Stomach smooth muscle (tissue), 2 donors: ENCODE measurements around the gene TMEM106C.

Experiments used
- H3K27ac ChIP-seq: one replicate; pipeline ENCODE4 v1.7.0; 2013; ENCODE audit warnings: mild to moderate bottlenecking, low read length, inconsistent platforms
- H3K27me3 ChIP-seq, 2 donors: one replicate each; pipeline ENCODE4 v1.7.0; 2013; ENCODE audit warnings: low read length in 2 of 2; ENCODE audit not compliant: insufficient read depth in 2 of 2, control insufficient read depth in 1 of 2
- H3K36me3 ChIP-seq, 2 donors: one replicate each; pipeline ENCODE4 v1.7.0; 2013; ENCODE audit warnings: low read length in 2 of 2; ENCODE audit not compliant: control insufficient read depth in 2 of 2, insufficient read depth in 2 of 2
- H3K4me1 ChIP-seq: one replicate; pipeline ENCODE4 v1.7.0; 2013; ENCODE audit warnings: low read length; ENCODE audit not compliant: control insufficient read depth, insufficient read depth
- H3K4me3 ChIP-seq, 2 donors: one replicate each; pipeline ENCODE4 v1.7.0; 2013; ENCODE audit warnings: low read length in 2 of 2
- H3K9ac ChIP-seq, 2 donors: one replicate each; pipeline ENCODE4 v1.7.0; 2013; ENCODE audit warnings: low read length in 2 of 2, mild to moderate bottlenecking in 1 of 2
- H3K9me3 ChIP-seq, 2 donors: one replicate each; pipeline ENCODE4 v1.7.0; 2013; ENCODE audit warnings: low read length in 2 of 2; ENCODE audit not compliant: control insufficient read depth in 2 of 2
- donor health status: healthy.
- donor health status: Pancreatic carcinoma.

Gene TMEM106C, protein sequence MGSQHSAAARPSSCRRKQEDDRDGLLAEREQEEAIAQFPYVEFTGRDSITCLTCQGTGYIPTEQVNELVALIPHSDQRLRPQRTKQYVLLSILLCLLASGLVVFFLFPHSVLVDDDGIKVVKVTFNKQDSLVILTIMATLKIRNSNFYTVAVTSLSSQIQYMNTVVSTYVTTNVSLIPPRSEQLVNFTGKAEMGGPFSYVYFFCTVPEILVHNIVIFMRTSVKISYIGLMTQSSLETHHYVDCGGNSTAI

DNA sequence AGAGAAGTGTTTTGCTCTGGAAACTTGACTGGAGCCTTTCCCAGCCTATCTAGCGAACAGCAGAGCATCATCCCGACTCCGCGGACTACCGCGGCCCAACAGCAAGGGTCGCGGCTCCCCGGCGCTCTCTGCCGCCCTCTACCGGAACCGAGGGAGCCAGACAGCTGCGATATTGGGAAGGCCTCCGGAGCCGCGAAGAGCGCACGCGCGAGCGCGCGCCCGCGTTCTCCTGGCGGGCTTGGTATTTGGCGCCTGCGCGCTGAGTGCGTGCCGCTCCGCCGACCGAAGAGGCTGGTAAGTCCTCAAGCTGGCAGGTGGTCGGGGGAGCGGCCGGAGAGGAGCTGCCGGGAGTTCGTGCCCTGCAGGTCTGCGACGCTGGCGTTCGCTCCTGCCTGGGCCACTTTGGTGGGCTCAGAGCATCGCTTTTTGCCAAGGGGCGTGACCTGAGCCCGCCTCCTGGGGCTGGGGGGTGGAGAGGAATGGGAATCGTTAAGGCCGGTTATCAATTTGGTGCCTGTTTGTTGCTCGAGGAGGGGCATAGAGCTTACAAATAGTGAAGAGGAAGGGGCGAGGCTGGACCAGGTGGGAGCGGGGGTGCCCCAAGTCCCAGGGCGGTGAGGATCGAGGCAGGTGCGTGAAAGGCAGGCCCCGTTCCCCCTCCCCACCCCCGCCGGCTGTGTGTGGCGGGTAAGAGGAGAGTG is at the start of gene TMEM106C:
Gene TMEM106C, plus strand, starts transcription at position 257 of the 701 bp plus-strand sequence. CDS start 641 bp downstream, outside the sequence.
- H3K9ac ChIP-seq = peak within 1 kb of the TSS; percentile 81 to 86
- peaks cover 9 to 20% of the 10 kb centered on the region in 2 donors for H3K36me3 ChIP-seq
- no peaks in the 10 kb centered on the region for H3K27me3 ChIP-seq
- H3K4me1 ChIP-seq = peaks cover 18% of the 10 kb centered on the region
- H3K4me3 ChIP-seq = peak within 1 kb of the TSS; percentile 91 to 96
- no peak within 1 kb of the TSS for H3K27ac ChIP-seq
- no peaks in the 10 kb centered on the region for H3K9me3 ChIP-seq

DNA sequence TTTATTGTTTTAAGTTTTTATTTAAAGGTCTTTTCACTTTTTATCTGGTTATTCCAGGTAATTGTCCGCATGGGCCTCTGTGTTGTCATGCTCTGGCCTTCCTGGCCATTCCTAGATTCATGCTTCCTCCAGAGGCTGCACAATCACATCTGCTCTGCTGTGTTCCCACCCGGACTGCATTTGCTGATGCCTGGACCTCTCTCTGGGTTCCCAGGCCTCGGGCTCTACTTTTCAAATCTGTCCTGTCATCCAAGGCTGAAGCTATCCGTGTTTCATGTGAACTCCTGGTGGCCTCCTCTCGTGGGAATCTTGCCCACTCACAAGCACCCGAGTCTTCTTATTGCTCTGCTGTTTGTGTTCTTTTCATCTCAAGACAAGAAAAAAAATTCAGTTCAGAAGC is 42.5 kb upstream of the TMEM106C start:
- Histone ChIP-seq H3K9ac (no peak overlapping the region), H3K4me1 (no peaks in the 10 kb centered on the region), H3K27ac (no peak overlapping the region), H3K36me3 (no peaks in the 10 kb centered on the region), H3K27me3 (peaks cover 0 to 2% of the 10 kb centered on the region in 2 donors), H3K4me3 (no peak overlapping the region), H3K9me3 (no peaks in the 10 kb centered on the region)

DNA sequence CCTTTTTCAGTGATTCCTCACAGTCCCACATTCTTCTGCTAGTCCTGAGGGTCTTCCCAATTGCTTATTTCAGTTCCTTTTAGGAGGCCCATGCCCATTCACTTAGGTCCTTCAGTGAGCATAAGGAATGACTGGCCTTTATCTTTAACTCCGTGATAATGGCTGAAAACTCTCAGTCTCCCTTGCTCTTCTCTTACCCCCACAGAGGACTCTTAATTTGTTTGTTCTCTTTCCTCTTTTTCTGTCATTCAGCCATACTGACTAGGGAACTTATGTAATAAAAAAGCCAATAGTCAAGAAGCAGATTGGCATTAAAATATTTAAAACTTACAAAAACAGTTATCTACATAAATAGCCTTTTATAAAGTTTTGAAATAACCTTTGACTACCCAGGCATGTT is 41.5 kb upstream of the TMEM106C start:
- peaks cover 0 to 2% of the 10 kb centered on the region in 2 donors for H3K9me3 ChIP-seq
- H3K4me3 ChIP-seq = no peak overlapping the region
- peaks cover 0 to 2% of the 10 kb centered on the region in 2 donors for H3K27me3 ChIP-seq
- no peaks in the 10 kb centered on the region for H3K36me3 ChIP-seq
- no peak overlapping the region for H3K9ac ChIP-seq
- H3K4me1 ChIP-seq = no peaks in the 10 kb centered on the region
- H3K27ac ChIP-seq = no peak overlapping the region

DNA sequence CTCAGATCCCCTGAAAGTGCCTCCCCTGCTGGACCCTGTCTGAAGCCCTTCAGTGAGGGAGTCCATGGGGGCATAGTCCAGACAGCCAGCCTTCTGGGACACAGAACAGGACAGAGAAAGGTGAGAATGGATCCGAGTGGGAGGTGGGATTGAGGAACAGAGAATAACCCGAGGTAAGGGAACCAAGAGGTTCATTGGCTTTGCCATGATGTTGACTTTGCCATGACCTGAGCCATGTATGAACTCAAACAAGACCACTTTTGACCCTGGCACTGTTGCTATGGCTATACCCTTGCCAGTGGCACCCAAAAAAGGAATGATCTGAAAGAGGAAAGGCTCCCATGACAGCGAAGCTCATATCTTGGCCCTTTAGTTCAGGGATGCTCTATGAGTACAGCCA is 36.0 kb upstream of the TMEM106C start:
- Histone ChIP-seq H3K9ac (no peak overlapping the region), H3K4me1 (no peaks in the 10 kb centered on the region), H3K27ac (no peak overlapping the region), H3K27me3 (peaks cover 0 to 2% of the 10 kb centered on the region in 2 donors), H3K36me3 (no peaks in the 10 kb centered on the region), H3K4me3 (no peak overlapping the region), H3K9me3 (peaks cover 0 to 2% of the 10 kb centered on the region in 2 donors)

DNA sequence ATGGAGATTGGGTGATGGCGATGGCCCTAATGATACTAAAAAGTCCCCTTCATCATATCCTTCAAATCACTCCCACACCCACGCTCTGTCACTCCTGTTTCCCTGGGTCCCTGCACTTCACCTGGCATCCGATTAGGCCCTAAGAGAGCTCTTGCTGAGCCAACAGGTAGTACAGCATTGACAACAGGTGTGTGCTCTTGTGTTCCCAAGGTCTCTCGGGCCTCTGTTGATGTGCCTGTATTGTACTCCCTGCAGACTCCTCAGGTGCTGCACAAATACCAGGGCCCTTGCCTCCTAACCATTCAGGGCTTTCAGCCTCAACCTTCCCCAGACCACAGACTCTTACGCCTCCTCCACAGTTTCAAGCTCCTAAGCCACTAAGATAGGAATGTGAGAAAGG is 32.8 kb upstream of the TMEM106C start:
- Histone ChIP-seq H3K36me3 (no peaks in the 10 kb centered on the region), H3K9ac (no peak overlapping the region), H3K4me1 (no peaks in the 10 kb centered on the region), H3K4me3 (no peak overlapping the region), H3K27me3 (peaks cover 0 to under 1% of the 10 kb centered on the region in 2 donors), H3K27ac (no peak overlapping the region), H3K9me3 (peaks cover 0 to 2% of the 10 kb centered on the region in 2 donors)

DNA sequence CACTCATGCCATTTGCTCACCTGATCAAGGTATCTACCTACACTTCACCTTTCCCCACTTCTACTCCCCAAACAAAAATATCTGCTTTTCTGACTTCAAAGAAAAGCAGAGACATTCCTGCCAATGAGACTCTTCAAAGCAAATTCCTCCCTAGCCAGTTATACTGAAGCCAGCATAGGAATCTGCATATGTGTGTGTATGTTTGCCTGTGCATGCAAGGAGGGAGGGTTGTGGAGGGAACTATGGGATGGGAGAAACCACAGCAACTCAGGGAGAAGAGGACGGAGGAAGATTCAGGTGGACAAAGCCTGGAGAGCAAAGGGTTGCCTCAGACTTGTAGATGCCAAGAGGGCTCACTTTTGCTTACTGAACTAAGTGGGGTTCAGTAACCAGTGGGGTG is 32.2 kb upstream of the TMEM106C start:
- Histone ChIP-seq H3K27me3 (no peaks in the 10 kb centered on the region), H3K4me3 (no peak overlapping the region), H3K27ac (no peak overlapping the region), H3K9ac (no peak overlapping the region), H3K36me3 (no peaks in the 10 kb centered on the region), H3K9me3 (peaks cover 0 to under 1% of the 10 kb centered on the region in 2 donors), H3K4me1 (no peaks in the 10 kb centered on the region)

DNA sequence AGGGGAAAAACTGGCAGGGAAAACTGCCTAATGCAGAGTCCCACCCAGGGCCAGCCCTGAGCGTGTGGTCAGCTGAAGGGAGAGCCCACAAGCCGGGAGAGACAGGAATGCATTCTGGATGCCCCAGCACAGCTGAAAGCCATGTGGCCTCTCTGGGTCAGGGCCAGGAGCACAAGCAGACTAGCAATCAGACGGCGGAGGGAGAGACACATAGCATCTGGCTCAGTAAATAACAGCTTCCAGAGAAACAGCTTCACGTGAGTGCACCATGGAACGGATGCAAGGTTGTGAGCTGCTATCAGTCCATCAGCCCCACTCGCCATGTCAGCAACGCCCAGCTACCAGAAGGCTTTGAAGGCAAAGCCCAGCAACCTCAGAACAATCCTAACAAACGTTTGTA is 28.2 kb upstream of the TMEM106C start:
- Histone ChIP-seq H3K36me3 (no peaks in the 10 kb centered on the region), H3K9me3 (no peaks in the 10 kb centered on the region)

DNA sequence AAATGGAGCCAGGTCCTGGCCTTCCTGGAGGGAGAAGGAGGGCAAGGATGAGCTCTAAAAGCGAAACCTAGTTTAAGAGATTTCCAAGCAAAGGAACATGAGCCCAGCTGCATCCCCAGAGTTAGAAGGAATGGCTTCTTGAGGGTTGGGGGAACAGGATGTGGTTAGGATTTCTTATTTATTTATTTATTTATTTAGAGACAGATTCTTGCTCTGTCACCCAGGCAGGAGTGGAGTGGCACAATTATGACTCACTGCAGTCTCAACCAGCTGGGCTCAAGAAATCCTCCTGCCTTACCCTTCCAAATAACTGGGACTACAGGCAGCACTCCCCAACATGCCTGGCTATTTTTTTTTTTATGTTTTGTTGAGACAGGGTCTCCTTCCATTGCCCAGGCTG is 25.3 kb upstream of the TMEM106C start:
- no peaks in the 10 kb centered on the region for H3K4me1 ChIP-seq
- no peaks in the 10 kb centered on the region for H3K36me3 ChIP-seq
- peaks cover 10 to 16% of the 10 kb centered on the region in 2 donors for H3K27me3 ChIP-seq
- H3K9me3 ChIP-seq = no peaks in the 10 kb centered on the region
- H3K4me3 ChIP-seq = no peak overlapping the region
- H3K27ac ChIP-seq = no peak overlapping the region
- no peak overlapping the region for H3K9ac ChIP-seq

More for the DNA sequence above, 28.2 kb upstream of the TMEM106C start:
- Histone ChIP-seq H3K27ac (no peak overlapping the region), H3K4me1 (no peaks in the 10 kb centered on the region), H3K27me3 (peaks cover 0 to 2% of the 10 kb centered on the region in 2 donors), H3K4me3 (no peak overlapping the region), H3K9ac (no peak overlapping the region)

DNA sequence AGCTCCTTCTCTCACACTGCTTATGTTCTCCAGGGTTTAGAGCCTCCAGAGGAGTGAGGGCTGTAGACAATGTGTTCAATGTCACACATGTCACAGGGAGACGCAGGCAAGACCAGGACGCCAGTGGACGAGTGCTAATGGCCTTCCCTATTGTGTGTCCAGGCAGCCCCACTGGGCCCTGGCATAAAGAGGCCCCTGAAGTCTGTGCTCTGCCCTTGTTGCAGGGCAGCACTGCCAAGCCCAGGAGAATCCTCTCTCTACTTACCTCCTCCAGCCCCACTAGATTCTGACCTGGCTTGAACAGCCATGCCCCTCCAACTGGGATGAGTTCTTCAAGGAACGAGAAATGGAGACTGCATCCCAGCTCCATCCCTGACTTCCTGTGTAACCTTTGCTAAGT is 24.8 kb upstream of the TMEM106C start:
- H3K9me3 ChIP-seq = no peaks in the 10 kb centered on the region
- no peak overlapping the region for H3K9ac ChIP-seq
- H3K4me3 ChIP-seq = no peak overlapping the region
- no peaks in the 10 kb centered on the region for H3K4me1 ChIP-seq
- peaks cover 10 to 21% of the 10 kb centered on the region in 2 donors for H3K27me3 ChIP-seq
- no peaks in the 10 kb centered on the region for H3K36me3 ChIP-seq
- no peak overlapping the region for H3K27ac ChIP-seq

DNA sequence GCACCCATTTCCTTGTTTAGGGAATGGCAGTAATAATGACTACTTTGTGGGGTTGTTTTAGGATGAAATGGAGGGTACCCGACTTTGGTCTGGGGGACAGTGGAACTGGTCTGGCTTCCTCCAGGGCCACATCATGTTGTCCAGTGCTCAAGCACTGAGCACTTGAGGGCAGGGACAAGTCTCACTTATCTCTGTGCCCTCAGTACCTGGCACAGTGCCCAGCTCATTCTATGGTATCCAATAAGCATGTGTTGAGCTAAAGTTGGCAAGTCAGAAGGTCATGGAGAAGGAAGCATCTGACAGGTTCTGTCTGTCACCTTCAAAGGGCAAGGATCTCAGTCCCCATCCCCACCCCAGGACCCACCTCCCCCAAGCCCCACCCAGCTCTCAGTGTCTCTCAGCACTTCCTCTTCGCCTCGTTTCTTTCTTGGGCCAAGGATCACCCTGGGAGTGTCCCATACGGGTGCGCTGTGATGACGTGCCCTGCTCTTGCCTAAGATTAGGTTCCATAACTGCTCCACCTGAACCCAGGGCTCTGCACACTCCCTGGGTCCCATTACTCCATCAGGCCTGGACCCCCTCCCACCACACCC is 24.3 kb upstream of the TMEM106C start:
- H3K27me3 ChIP-seq = peaks cover 12 to 21% of the 10 kb centered on the region in 2 donors
- H3K36me3 ChIP-seq = no peaks in the 10 kb centered on the region
- H3K9me3 ChIP-seq = no peaks in the 10 kb centered on the region
- no peak overlapping the region for H3K9ac ChIP-seq
- no peak overlapping the region for H3K4me3 ChIP-seq
- no peak overlapping the region for H3K27ac ChIP-seq
- no peaks in the 10 kb centered on the region for H3K4me1 ChIP-seq
